Activated CD8-positive, alpha-beta memory T cell treated with anti-CD3 and anti-CD28 coated beads for 4 hours (primary cell): ENCODE results near the gene BAZ2B.
"Not testable (repeated sequence)": the region's sequence is repeated elsewhere in the genome, so short reads cannot be mapped to it uniquely, and the experiment has no call there.

ENCODE experiments used
- DNase-seq, 2 donors: peaks; one replicate each; pipeline ENCODE4 v3.0.0-alpha.2; 2020; ENCODE audit warnings: low read depth in 2 of 2

Gene BAZ2B

DNA sequence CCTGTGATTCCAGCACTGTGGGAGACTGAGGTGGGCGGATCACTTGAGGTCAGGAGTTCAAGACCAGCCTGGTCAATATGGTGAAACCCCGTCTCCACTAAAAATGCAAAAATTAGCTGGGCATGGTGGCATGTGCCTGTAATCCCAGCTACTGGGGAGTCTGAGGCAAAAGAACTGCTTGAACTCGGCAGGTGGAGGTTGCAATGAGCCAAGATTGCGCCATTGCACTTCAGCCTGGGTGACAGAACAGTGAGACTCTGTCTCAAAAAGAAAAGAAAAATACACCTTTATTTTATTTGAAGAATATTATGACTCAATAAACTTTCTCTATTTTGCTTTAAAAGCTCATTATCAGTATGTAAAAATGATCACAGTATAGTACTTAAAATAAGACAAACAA is 81.1 kb downstream of the BAZ2B start:
- not testable (repeated sequence) for DNase-seq

DNA sequence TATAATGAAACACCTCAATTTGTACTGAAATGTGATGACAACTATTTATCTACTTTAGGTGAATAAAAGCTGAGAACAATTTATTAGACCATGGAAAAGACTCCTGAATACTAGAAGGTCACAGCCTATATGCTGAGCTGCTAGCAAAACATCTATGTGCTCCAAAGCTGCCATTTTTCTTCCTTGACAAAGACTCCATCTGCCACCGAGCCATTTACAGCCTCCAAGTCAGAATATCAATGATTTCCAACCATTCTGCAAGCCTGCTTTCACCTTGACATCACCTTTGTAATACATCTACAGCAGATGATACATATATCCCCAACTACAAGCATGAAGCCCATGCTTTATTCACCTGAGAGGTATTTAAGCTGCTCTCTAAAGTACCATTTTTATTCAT is 84.9 kb downstream of the BAZ2B start:
- no peak for DNase-seq

DNA sequence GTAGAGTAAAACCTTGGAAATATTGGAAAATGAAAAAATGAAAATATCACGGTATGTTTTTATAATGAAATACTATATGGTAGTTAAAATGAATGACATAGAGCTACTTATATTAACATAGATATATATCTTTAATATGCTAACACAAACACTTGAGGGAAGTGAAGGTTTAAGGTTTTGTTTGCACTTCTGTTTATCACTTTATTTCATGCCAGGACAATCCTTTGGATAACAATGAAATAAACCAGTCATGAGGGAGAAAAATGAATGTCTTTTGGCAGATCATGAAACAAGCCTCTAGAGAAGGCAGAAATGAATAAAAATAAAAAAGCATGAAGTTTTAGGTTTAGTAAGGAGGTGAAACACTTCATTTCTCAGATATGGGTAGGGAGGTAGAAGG is 89.9 kb downstream of the BAZ2B start:
- no peak for DNase-seq

DNA sequence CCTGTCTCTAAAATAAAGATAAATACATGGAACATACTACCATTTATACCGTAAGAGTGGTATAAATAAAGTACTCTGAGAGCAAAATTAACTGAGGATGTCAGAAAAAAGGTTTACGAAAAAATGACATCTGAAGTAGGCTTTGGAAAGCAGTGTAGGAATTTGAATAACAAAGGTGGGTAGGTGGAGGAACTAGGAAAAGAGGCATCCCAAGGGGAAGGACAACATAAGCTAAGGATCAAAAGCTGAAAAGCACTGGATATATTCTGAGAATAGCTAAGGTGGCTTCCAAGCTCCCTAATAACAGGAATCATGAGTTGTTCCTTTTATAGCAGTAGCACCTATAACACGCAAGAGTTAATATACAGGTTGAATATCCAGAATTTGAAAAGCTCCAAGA is 91.3 kb downstream of the BAZ2B start:
- no peak for DNase-seq

DNA sequence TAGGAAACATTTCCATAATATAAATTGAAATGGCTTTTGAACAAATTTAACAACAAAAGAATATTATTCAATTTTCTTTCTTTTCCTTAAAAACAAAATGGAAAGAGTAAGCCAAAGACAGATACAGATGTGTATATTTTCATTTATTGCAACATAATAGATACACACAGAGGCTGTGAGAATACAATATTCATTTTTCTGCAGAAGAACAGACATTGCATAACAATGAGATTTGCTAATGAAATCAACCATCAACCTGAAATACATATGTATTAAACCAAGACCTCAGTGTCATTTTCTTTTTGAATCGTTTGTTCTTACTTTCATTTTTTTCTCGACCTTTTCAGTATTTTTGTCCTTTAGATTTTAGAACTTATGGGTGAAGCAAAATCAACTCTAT is 95.1 kb downstream of the BAZ2B start:
- DNase-seq = no peak

GRCh38 chr2:159518321-159519005 is 97.9 kb downstream of the BAZ2B start:
- no peak for DNase-seq

DNA sequence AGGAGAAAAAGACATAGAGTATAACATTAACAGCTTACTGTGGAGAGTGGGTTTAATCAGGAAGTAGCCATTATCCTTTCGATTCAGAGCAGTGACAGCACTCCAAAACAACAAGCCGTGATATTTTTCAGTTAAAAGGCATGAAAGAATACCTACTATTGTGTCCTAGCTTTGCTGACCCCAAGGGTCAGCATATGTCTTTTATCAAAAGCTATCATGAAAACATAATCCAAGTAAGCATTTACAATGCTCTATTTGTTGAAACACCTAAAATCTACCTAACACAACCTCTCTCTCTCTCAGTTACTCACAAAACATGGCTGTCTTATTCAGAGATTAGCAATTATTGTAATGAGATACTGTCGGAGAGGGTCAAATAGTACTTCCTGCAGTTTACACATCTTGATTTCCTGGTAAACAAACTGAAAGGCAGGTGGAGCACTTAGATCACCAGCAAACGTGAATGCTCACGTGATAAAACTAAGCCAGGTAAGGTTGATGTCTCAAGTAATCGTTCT is 100.0 kb downstream of the BAZ2B start:
- no peak for DNase-seq

- DNase-seq = no peak
Measured at GRCh38 chr2:159515441-159515840, 100.9 kb downstream of the BAZ2B start.

GRCh38 chr2:159513745-159514144 is 102.6 kb downstream of the BAZ2B start:
- DNase-seq = no peak

DNA sequence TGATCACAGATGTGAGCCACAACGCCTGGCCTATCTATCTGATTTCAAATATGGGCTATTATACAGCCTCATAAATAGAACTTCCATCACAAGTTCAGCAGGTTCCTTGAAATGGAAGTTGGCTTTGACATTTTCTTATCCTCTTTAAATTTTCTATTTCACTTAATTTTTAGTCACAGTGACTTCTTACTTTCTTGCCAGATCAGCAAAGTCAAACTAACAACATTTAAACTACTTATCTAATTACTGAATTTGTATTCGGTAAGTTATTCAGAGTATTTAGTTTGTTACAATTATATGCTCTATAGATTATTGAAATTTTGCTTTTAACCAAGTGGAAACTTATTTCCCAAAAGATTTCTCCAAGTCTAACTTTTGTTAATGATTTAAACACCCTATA is 108.2 kb downstream of the BAZ2B start:
- no peak for DNase-seq

GRCh38 chr2:159506764-159507440 is 109.4 kb downstream of the BAZ2B start:
- no peak for DNase-seq

DNA sequence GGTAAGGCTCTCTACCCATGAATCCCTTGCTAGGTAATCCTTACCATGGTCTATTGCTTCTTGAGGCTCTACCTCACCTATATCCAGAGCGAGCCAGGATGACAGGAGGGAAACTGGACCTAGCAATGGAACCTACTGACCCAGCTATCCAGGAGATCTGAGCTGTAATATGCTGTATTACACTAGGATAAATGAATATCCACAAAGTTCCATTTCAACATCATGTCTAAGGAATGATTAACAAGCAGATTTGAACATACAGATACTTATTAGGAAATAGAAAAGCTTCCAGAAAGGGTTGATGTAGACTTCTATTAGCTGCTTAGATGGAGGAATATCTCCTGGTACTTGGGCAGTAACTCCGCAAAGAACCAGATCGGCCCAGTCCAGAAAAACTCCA is 110.1 kb downstream of the BAZ2B start:
- DNase-seq = no peak

GRCh38 chr2:159505196-159505595 is 111.2 kb downstream of the BAZ2B start:
- no peak for DNase-seq

GRCh38 chr2:159501743-159502142 is 114.6 kb downstream of the BAZ2B start:
- no peak for DNase-seq

- no peak for DNase-seq
Measured at GRCh38 chr2:159497847-159498246, 118.5 kb downstream of the BAZ2B start.

DNA sequence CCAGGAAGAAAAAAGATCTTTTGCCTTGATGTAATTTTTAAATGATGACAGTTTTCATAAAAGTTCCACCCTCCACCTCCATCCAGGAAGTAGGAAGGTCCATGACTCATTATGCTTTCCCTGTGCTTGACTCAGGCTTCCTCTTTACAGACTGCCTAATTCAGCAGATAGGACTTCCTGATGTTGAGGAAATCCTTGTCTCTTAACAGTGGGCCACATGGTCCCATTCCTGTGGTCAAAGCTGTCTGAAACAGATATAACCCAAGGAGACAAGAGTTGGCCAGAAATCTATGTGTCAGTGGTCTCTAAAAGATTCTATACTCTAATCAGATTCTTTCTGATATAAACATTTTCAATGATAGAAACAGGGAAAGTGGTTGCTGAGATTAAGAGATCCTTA is 119.1 kb downstream of the BAZ2B start:
- no peak for DNase-seq

DNA sequence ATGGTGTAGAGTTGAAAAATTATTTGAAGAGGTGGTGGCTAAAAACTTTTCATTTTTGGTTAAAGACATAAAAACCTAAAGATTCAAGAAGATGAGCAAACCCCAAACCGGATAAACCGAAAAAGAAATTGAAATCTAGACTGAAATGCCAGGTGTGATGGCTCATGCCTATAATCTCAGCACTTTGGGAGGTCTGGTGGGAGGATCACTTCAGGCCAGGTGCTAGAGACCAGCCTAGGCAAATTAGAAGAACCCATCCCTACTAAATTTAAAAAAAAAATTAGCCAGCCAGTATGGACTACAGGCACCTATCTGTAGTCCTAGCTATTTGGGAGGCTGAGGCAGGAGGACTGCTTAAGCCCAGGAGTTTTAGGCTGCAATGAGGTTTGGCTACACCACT is 126.9 kb downstream of the BAZ2B start:
- DNase-seq = no peak

DNA sequence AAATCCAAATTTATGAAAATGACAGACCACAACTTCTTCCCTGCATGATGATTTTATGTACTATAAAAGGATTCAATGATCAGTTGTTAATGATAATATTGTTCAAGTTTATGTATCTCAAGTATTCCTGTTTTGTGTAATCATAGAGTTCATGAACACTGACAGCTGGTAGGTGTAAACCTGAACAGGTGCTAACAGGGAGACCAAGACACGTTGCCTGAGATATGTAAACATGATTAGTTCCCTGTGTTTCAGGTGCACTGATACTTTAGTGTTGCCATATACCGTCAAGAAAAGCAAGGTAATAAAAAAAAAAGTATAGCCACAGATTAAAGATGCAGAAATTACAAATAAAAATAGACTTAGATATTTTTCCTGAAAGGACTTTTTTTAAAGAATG is 131.8 kb downstream of the BAZ2B start:
- no peak for DNase-seq

- no peak for DNase-seq
Measured at GRCh38 chr2:159476329-159476728, 140.0 kb downstream of the BAZ2B start.

DNA sequence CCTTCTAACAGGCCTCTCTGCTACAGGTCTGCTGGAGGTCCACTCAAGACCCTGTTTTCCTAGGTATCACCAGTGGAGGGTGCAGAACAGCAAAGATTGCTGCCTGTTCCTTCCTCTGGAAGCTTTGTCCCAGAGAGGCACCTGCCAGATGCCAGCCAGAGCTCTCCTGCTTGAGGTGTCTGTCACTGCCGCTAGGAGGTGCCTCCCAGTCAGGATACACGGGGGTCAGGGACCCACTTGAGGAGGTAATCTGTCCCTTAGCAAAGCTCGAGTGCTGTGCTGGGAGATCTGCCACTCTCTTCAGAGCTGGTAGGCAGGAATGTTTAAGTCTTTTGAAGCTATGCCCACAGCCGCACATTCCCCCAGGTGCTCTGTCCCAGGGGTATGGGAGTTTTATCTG is 140.6 kb downstream of the BAZ2B start:
- no peak for DNase-seq

DNA sequence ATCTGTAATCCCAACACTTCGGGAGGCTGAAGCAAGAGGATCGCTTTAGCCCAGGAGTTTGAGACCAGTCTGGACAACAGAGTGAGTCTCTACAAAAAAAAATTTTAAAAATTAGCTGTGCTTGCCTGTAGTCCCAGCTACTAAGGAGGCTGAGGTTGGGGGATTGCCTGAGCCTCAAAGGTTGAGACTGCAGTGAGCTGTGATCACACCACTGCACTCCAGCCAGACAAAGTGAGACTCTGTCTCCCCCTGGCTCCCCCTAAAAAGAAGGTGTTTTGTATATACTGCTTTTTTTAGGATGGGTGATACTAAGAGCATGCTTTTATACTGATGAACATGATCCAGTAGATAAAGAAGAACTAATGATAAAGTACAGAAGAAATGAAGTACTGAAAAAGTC is 145.0 kb downstream of the BAZ2B start:
- no peak for DNase-seq

DNA sequence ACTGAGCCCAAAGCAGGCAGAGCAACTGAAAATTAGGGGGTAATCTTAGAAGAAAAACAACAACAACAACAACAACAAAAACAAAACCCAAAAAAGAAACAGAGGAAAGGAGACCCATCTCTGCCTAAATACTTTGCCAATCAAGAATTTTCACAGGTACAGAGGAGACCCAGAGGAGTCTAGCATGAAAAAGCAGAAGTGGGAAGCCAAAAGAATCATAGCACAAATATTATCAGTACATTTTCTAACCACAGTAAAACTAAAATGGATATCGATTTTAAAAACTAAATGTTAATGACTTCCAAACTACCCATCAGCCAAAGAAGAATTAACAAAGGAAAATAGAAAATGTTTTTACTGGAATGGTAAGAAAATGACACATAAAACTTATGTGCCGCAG is 148.1 kb downstream of the BAZ2B start:
- DNase-seq = no peak

- DNase-seq = no peak
Measured at GRCh38 chr2:159462961-159463360, 153.4 kb downstream of the BAZ2B start.
